Measurements from ENCODE around the gene NECTIN3.

Gene NECTIN3

DNA sequence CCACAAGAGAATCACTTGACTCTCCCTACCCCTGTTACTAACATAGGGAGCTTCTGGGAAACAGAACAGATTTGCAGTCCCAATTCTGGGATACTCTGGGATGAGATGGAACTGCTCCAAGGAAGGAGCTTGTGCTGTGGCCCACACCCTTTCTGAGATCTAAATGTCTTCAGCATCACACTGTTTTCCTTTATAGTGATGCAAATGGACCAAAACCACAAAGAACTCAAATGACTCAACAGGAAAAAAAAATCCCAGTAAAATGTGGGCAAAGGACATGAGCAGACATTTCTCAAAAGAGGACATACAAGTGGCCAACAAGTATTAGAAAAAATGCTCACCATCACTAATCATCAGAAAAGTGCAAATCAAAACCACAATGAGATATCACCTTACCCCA is 155.6 kb downstream of the NECTIN3 start:
- H3K4me3 ChIP-seq (ENCODE audit: control insufficient read depth, low read depth, low read length) = no peak overlapping the region
- TF ChIP-seq, protein P1, sequence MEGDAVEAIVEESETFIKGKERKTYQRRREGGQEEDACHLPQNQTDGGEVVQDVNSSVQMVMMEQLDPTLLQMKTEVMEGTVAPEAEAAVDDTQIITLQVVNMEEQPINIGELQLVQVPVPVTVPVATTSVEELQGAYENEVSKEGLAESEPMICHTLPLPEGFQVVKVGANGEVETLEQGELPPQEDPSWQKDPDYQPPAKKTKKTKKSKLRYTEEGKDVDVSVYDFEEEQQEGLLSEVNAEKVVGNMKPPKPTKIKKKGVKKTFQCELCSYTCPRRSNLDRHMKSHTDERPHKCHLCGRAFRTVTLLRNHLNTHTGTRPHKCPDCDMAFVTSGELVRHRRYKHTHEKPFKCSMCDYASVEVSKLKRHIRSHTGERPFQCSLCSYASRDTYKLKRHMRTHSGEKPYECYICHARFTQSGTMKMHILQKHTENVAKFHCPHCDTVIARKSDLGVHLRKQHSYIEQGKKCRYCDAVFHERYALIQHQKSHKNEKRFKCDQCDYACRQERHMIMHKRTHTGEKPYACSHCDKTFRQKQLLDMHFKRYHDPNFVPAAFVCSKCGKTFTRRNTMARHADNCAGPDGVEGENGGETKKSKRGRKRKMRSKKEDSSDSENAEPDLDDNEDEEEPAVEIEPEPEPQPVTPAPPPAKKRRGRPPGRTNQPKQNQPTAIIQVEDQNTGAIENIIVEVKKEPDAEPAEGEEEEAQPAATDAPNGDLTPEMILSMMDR (IDR thresholded peaks at IDR 0.05; ENCODE audit: control insufficient read depth, insufficient read depth, low read depth, low read length, missing control alignments) = no peak
- peak; percentile 47 for DNase-seq (ENCODE audit: low read depth)

DNA sequence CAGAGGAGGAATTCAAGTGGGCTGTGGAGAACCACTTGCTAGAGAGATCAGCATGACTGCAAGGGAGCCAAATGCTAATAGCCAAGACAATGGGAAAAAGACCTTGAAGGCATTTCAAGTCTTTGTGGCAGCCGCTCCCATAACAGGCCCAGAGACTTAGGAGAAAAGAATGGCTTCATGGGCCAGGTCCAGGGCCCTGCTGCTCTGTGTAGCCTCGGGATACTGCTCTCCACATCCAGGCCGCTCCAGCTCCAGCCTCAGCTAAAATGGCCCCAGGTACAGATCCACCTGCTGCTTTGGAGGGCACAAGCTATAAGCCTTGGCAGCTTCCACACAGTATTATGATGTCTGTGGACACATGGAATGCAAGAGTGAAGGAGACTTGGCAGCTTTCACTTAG is 157.7 kb downstream of the NECTIN3 start:
- DNase-seq (ENCODE audit: low read depth) = no peak
- TF ChIP-seq, protein P1 (IDR thresholded peaks at IDR 0.05; ENCODE audit: control insufficient read depth, insufficient read depth, low read depth, low read length, missing control alignments) = no peak
- no peak overlapping the region for H3K4me3 ChIP-seq (ENCODE audit: control insufficient read depth, low read depth, low read length)

DNA sequence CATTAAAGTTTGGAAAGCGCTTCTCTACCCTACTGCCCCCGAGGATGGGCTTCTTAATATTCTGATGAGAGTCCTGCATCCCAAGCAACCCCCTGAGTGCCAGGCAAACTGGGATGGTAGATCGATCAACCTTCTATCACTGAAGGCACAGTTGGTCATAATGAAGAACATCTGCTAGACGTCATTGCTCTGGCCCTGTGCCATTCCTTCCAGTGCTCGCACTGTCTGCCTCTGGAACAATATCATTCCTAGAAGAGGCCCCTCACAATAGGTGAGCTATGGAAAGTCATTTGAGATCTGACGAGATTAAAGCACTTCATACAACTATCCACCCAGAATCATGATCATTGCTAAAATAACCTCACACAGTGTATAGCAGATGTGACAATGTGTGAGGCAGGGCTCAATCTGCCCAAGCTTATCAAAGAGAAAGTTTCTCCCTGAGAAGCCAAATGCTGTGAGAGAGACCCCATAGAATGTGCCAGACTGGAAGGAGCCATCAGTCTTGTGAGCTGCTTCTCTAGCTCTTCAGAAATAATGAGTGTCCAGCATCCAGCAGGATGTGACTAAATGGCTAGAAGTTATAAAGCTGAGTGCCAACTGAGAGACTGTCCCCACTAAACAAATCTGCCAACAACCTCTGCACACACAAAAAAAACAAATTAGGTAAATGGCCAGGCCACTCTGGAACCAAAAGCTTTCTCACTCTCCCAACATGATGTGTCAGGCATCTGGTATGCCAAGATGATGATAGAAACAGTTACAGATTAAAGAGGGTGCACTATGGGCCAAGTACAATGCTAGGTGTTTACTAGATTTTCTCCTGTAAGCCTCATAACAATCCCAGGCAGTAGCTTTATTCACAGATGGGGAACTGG is 165.5 kb downstream of the NECTIN3 start:
- no peak overlapping the region for H3K4me3 ChIP-seq (ENCODE audit: control insufficient read depth, low read depth, low read length)
- TF ChIP-seq, protein P1 (IDR thresholded peaks at IDR 0.05; ENCODE audit: control insufficient read depth, insufficient read depth, low read depth, low read length, missing control alignments) = no peak
- DNase-seq (ENCODE audit: low read depth) = peak; percentile 29

DNA sequence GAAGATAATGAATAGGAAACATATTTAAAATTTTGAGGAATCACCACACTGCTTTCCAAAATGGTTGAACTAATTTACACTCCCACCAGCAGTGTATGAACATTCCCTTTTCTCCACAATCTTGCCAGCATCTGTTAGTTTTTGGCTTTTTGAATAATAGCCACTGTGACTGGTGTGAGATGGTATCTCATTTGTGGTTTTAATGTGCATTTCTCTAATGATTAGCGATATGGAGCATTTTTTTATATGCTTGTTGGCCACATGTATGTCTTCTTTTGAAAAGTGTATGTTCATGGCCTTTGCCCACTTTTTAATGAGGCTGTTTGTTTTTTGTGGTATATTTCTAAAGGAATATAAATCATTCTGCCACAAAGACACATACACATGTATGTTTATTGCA is 166.3 kb downstream of the NECTIN3 start:
- DNase-seq (ENCODE audit: low read depth) = no peak
- no peak overlapping the region for H3K4me3 ChIP-seq (ENCODE audit: control insufficient read depth, low read depth, low read length)
- TF ChIP-seq, protein P1 (IDR thresholded peaks at IDR 0.05; ENCODE audit: control insufficient read depth, insufficient read depth, low read depth, low read length, missing control alignments) = no peak

DNA sequence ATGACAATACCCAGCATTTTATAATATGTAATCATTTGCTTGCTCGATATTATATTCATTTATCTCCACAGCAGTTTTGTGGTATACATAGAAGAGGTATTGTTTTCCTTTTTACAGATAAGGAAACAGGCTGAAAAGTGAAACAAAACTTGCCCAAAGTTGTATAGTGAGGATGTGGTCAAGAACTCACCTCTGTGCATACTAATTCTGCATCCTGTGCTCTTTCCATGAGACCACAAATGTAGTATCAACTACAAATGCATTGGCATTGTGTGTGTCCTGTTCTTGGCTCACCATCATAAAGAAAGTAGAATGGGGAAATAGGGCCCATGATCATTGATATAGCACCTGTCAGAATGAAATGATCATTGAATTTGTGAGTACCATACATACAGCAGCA is 167.3 kb downstream of the NECTIN3 start:
- H3K4me3 ChIP-seq (ENCODE audit: control insufficient read depth, low read depth, low read length) = no peak overlapping the region
- TF ChIP-seq, protein P1 (IDR thresholded peaks at IDR 0.05; ENCODE audit: control insufficient read depth, insufficient read depth, low read depth, low read length, missing control alignments) = no peak
- DNase-seq (ENCODE audit: low read depth) = no peak

DNA sequence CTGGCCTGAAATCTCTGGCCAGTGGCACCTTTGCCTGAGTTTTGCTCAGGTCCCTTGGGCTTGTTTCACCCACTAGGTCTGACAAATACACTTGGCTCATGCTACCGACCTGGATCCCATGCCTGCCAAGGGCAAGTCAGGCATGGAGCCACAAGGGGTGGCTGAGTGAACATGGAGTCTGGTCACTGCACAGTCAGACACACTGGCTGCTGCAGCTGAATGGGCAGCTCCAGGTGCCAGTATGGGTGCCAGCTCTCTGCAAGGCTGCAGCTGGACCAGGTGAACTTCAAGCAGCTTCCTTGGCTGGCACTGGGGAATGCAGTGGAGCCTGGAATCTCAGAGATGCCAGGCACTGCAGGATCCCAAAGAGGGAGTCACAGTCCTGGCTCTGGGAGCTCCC is 170.3 kb downstream of the NECTIN3 start:
- TF ChIP-seq, protein P1 (IDR thresholded peaks at IDR 0.05; ENCODE audit: control insufficient read depth, insufficient read depth, low read depth, low read length, missing control alignments) = no peak
- DNase-seq (ENCODE audit: low read depth) = no peak

More for the DNA sequence above, 170.3 kb downstream of the NECTIN3 start:
- no peak overlapping the region for H3K4me3 ChIP-seq (ENCODE audit: control insufficient read depth, low read depth, low read length)

Data from AG09309 (cell line).